GM18907 (cell line): ENCODE results near the gene MYO1B.

Source experiments
- ATAC-seq: cut with Tn5 transposase; IDR thresholded peaks from one replicate; pipeline ENCODE4 v1.9.1; 2021; ENCODE audit warnings: mild to moderate bottlenecking, moderate library complexity; ENCODE audit not compliant: unreplicated experiment

MYO1B gene

DNA sequence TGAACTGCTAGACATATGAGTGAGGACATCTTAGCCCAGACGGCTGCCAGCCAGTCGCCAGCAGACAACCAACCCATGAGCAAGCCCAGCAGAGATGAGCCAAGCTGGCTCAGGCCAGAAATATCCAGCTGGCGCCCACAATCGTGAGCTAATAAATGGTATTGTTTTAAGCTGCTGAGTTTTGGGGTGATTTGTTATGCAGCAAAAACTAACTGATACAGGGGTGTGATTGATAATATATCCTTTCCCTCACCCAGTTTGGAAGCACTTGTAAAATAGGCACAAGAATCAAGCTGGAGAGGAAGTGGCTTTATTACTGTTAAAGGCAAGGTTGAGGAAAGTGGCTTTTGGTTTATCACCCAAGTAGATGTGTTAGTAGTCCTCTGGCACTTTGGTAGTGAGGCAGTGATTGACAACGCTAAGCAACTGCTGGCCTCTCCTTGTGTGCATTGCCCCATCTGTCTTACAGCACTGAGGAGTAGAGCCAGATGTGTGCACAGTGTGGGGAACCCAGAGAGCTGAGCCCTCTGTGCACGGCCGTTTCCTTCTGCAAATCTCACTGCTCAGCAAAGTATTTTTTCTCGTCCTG, 110.1 kb downstream of the MYO1B start:
- no peak for ATAC-seq

DNA sequence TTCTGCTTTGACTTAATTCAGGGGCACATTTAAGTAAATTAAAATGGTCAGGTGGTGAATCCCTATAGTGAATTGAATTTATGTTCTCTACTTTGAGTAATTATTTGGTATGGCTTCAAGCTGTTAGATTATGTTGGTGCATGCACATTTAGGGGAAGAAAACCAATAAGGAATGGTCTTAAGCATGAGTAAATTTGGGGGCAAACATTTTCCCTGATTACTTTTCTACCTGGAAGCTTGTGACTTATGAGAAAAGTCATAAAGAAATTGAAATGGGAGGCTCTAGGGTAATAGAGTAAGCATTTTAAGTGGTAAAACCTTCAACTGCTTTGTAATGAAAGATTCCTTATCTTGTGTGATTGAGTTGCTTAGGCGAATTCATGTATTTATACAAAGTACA, 112.5 kb downstream of the MYO1B start:
- ATAC-seq, result no peak

DNA sequence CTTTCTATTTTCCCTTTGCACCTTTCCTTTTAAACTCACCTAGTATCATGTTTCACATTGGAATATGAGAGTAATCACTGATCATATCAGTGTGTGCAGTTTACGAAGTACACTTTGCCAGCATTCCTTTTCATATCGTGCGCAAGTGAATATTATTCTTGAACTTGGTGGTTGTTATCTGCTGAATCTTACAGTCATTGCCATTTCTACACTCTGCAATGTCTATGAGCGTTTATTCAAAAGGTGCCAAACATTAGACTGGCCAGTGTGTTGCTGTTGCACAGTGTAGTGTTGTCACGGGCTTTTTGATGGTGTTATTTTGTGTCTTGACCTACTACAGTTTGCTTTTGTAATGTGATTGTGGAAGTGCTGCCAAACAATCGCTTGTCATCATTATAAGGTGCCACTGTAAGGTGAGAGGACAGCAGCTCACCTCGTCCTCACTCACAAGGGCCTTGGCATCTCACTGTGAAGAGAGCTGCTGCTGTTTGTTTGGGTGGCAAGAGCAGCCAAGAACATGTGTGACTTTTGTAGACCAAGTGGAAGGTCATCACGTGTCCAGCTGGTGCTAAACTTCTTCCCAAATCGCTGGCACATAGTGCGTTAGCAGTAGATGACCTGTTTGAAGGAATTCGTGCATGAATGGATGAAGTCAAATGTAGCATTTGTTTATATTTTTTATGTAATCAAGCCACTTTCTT, 113.3 kb downstream of the MYO1B start:
- no peak for ATAC-seq

DNA sequence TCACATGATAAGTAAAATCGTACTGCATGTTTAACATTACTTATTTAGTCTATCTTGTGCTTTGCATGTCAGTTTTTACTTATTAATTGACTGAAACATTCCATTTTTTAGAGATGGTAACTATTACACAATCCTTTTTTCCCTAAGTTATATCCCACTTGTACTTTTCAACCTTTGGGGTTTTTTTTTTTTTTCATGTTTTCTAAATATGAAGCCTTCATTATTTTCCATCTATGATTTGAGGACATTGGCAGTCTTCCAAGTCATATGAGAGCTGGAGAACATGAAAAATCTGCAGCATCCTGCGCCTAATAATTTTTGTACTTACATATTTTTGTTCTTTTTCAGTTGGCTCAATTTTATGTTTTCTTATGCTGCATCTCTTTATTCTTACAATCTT, 113.9 kb downstream of the MYO1B start:
- no peak for ATAC-seq

DNA sequence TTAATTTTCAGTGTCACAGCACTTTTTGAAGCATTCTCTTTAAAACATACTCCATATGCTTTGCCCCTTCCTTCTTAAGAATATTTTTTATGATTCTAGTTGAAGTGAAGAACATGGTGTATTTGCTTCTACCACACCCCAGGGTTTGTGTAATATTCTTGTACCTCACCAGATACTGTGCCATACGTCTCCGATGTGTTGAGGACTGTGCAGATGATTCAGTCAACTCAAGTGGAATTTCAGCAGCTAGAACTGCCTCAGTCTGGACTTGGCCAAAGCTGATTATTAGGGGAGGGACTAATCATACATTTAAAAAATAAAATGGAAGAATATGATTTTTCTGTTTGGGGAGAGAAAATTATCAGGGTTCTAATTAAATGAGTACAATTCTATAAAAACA, 115.7 kb downstream of the MYO1B start:
- no peak for ATAC-seq

DNA sequence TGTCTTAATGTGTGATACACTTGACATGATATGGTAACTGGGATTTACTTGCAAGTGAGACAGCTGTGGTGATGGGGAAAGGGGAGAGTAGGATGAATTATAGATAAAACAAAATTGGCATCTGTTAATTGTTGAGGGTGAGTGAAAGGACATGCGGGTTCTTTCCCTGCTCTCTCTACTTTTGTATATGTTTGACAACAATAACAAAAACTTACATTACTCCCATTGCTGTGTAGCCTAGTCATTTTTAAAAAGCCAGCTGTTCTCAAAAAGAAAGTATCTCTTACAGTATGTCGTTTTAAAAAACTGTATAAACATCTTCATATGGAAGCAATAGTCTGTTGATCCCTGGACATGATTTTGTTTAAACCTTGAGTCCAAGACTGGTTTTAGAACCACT, 117.6 kb downstream of the MYO1B start:
- ATAC-seq, result no peak

DNA sequence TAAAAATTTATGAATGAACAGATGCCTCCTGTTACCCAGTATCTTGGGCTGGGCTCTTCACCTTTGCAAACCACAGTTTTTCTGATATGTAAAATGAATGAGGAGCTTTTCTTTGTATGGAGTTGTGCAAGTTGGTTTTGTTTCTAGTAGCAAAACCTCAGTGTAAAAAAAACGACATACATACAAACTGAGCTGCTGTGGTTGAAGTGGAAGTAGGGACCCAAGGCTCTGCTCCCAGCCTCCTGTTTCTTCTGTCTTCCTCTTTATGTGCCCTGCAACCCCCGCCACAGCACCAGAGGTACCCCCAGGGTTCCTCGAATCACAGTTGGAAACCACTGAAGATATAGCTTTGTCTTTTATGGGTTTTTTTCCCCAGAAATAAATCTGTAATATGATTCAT, 118.1 kb downstream of the MYO1B start:
- ATAC-seq, result no peak

DNA sequence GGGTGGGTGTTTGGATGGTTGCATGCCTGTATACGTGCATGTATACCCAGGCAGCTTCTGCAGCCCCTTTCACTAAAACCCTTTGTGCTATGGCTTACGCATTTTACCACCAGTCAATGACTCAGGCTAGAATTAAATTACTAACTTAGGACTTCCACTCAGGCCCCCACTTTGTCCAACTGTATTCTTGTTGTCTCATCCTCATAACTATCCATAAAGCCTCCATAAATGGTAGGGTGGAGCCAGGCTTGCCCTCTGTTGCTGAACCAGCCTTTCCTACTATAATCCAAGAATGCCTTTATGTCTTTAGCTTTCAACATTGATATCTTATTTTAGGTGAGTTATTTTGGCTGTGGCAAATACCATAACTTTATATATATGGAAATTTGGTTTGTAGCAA, 119.9 kb downstream of the MYO1B start:
- no peak for ATAC-seq

DNA sequence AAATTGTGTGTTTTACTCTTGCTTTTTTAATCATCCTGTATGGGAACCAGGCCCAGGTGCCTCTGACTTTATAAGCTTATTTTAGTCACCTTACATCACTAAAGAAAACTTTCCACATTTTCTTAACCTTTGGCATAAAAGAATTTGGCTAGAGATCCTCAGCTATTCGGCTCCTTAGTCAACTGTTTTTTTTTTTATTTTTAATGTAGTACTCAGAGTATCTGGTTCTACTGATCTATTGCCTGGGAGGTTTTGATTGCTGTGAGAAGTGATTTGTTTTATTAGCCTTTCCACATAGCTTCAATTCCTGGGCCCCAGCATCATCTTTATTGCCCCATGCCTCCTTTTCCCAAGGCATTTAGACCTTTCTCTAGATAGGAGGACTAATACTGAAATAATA, 121.0 kb downstream of the MYO1B start:
- no peak for ATAC-seq

DNA sequence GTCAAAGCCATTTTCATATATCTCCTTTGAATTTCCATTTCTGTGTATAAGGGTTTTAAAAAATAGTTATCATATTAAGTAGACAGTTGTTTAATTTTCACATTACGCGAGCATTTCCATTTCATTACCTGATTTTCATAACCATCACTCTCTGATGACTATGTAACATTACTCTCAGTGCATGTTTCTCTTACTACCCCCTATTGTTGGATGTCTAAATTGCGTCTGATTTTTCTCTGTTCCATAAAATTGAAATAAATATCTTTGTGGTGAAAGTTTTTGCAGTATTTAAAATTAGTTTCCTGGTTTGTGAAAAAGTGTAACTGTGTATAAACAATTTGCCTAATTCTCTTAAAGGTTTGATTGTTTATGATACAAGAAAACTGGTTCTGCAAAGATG, 123.8 kb downstream of the MYO1B start:
- no peak for ATAC-seq

DNA sequence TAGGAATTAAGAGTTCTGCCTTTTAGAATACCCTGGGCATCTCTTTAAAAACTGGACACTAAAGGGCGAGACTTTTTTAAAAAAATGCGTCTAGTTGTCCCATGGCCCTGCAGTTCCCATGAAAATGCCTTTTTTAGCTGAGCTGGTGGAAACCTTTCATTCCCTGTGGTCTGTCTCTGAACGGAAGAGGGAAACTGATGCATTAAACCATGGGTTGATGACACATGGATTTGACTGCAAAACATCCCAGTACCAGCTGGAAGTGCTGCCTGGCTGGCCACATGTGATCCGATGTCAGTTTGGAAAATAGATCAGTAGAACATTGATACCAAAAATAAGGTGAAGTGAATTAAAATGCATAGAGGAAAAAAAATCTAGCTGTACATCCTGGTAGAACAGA, 129.2 kb downstream of the MYO1B start:
- ATAC-seq, result no peak

DNA sequence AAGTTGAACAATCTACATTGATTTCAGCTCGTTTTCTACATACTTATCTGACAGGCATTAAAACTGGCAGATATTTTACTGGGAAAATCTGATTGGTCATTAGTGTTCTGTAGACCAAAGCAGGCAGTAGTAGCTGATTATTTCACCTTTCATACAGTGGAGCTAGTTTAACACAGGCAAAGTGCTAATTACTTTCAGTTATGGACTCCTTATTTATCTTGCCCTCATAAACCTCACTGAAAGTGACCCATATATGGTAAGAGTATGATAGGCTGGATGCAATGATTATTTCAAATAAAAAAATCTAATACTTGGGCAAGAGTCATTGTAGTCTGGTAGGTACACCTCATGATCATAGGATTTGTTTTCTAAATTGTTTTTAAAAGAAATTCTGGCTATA, 129.7 kb downstream of the MYO1B start:
- ATAC-seq, result no peak

DNA sequence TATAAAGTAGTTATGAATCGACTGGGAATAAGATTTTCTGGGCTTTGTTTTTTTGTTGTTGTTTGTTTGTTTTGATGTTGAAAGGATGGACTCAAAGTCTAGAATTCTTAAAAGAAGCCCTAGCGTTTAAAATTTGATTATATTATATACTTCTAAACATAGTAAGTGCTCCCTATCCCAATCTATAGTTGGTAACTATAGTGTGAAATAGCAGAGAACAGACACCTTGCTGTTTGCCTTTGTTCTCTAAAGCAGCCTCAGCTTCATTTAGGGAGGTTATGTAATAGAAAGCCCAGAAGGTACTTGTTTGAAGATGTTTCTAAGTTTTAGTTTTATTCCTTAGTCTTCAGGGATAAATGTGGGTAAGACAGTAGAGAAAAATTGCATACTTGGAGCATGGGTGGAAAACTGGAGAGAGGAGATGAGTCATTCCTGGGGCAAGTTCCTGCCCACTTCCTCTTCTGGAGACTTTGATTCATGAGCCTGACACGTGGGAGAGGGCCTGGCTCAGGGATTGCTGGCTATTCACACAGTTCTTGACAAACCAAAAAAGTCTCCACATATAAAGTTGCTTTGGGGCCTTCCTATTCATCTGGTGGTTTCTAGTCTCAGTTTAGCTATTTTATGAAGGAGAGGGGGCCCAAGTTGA, 131.9 kb downstream of the MYO1B start:
- peak; percentile 89 for ATAC-seq

DNA sequence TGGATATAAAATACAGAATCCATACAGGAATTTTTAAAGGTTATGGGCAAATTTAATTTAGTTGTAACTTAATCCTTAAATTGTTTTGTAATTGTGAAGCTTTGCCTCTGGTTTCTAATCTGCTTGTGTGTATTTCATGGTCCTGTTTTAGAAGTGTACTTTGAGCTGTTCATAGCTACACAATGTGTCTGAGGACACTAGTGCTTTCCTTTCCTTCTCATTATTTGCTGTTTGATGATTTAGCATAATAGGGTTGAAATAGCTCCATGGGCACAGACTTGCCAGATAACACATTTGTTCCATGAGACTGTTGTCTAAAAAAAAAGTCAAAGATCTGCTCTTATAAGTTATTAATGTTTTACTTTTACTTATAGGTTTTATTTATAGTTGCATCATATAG, 134.2 kb downstream of the MYO1B start:
- no peak for ATAC-seq

DNA sequence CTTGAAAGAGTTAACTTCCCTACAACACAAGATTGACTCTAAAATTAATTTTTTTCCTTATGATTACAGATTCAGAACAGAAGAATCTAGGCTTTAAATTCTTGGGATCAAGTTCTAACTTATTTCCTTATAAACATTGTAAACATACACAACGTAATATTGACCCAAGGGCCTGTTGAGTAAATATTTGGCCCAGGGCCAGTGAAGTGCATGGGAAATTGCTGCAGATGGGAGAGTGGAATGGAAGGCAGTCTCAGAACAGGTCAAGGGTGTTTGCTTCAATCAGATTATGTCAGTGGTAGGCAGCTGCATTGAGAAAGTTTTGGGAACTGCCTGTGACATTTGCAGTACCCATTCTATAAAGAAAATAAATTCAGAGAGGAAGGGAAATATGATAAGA, 137.6 kb downstream of the MYO1B start:
- ATAC-seq, result no peak

DNA sequence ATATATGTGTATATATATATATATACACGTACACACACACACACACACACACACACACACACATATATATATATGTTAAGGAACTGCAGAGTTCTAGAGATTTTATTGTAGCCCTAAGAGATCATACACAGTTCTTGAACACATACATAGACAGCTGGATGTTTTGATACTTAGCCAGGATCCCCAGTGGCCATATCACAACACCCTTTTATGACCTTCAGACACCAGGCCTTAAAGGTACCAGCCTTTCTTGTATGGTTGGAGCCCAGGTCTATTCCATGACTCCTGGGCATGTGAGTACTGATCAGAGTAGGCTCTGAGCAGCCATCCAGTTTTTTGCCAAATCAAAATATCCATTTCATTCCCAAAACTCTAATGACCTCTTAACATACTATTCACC, 138.3 kb downstream of the MYO1B start:
- no peak for ATAC-seq

DNA sequence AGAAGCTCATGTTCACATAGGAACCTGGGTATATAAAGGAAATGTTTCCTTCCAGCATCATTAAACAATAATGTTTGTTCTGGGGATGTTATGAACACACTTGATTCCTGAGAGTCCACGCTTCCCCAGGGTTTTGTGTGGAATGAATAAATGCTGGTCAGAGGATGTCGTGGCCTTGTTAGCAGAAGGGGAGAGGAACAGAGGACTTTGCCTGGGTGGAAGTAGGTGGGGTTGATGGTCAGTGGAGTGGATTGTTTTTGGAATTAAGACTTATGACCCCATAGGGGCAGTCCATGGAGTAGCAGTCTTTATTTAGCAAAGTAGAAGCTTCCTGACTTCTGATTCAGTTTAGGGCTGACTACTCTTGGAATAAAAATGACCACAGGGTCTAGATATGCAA, 139.6 kb downstream of the MYO1B start:
- no peak for ATAC-seq

DNA sequence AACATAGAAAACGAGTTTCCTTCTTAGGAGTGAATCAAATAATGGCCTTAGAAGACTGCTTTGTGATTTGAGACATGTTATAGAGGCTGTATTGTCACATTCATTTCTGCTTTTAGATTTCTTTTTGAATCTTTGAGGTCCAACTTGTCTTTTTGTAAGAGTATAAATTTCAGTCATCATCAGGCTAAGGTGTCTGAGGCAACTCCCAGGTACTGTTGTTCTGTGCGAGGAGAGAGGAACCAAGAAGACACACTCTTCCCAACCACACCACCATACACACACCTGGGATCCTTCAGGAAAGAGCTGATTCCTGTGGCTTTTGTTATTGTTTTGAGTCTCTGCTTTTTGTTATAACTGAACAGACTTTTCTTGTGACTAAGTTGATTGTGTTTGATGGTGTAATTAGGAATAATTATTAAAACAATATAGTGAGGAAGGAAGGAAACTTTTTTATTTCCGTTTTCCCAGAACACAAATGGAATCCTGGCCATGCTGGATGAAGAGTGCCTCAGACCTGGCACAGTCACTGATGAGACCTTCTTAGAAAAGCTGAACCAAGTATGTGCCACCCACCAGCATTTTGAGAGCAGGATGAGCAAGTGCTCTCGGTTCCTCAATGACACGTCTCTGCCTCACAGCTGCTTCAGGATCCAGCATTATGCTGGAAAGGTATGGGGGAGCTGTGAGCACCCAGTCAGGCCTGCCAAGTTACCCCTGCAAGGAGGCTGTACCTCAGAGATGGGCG, 140.4 kb downstream of the MYO1B start:
- ATAC-seq, result no peak

DNA sequence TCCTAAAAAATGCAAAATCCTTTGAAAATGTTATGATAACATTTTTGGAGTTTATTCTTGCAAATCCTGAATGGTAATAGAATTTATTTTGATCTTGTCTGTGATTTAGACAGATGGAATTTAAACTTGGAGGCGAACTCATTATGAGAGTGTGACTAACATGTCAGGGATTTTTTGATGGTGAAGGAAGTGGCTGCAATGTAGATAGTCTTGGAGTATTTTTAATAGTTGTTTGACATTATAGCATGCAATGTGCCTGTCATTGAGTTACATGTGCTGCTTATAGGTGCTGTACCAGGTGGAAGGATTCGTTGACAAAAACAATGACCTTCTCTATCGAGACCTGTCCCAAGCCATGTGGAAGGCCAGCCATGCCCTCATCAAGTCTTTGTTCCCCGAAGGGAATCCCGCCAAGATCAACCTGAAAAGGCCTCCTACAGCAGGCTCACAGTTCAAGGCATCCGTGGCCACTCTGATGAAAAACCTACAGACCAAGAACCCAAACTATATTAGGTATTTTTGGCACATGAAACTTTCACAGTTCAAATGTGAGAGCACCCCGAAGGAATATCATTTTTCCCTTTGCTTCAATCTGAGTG, 141.8 kb downstream of the MYO1B start:
- ATAC-seq, result no peak

DNA sequence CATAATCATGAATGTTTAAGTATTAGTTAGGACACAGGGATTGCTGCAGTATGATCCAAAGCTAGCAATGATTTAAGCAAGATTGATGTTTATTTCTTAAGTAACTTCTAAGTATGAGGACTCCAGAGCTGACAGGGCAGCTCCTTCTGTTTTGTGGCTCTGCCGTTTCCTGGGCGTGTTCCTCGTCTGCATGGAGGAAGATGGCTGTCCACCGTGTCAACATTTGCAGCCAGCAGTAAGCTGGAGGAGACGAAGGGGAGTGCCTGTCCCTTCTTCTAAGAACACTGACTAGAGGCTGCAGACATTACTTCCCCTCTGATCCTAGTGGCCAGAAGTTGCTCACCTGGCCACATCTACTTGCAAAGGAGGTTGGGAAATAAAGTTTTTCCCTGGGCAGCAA, 144.1 kb downstream of the MYO1B start:
- no peak for ATAC-seq

DNA sequence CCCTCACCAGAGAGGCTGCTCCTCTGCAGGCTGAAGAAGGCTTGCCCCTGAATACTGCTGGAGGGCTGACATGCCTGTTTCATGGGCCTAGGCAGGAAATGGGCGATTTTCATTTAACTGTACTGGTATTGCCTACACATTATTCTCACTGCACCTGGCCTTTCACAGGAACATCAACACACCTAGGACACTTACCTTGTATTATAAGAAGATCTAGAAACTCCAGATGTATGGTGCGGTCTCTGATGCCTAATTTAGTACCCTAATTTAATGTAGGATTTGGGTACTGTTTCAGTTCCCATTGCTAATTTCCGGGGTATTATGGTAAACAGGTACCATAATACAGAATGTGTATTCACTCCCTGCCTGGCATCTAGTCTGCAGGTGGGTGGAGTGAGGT, 146.0 kb downstream of the MYO1B start:
- ATAC-seq, result no peak

DNA sequence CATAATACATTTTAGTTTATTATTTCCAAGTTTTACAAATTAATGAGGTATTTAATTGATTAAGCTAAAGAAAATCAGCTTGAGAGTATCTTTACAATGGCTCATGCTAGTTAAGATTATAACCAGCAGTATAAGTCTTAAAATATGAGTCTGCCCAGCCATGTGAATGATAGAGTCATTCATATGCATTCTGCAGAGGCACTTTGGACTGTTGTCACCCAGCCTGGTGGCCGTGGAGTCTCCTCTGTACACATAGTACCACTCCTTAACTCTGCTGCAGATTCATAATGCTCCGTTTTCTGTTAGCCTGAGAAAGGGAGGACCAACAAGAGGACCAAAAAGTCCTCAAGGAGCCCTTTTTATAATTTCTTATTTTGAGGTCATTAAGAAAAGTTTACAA, 148.8 kb downstream of the MYO1B start:
- no peak for ATAC-seq
